Activated CD8-positive, alpha-beta memory T cell treated with anti-CD3 and anti-CD28 coated beads, Interleukin-2, amount 50 U/mL, for 24 hours (primary cell): ENCODE results near the gene DMTF1.
A peak's percentile ranks its signal among the peaks of the same experiment; 100 is the strongest.
"Not testable (repeated sequence)": the region's sequence is repeated elsewhere in the genome, so short reads cannot be mapped to it uniquely, and the experiment has no call there.

ENCODE experiments used
- DNase-seq: peaks from one replicate; pipeline ENCODE4 v3.0.0-alpha.2; 2020; ENCODE audit errors: extremely low read depth

The DMTF1 gene

GRCh38 chr7:87193912-87194311, 41.7 kb downstream of the DMTF1 start:
- DNase-seq, result no peak

- DNase-seq, result no peak
Observed at GRCh38 chr7:87199241-87199640, 47.0 kb downstream of the DMTF1 start.

- no peak for DNase-seq
Observed at GRCh38 chr7:87199700-87200450, 47.6 kb downstream of the DMTF1 start.

- DNase-seq, result no peak
Observed at GRCh38 chr7:87202208-87202607, 50.0 kb downstream of the DMTF1 start.

GRCh38 chr7:87202705-87203104, 50.5 kb downstream of the DMTF1 start:
- no peak for DNase-seq

GRCh38 chr7:87203929-87204328, 51.7 kb downstream of the DMTF1 start:
- not testable (repeated sequence) for DNase-seq

GRCh38 chr7:87204933-87205332, 52.7 kb downstream of the DMTF1 start:
- no peak for DNase-seq

- DNase-seq, result not testable (repeated sequence)
Observed at GRCh38 chr7:87205701-87206100, 53.4 kb downstream of the DMTF1 start.

- DNase-seq, result no peak
Observed at GRCh38 chr7:87206361-87206760, 54.1 kb downstream of the DMTF1 start.

GRCh38 chr7:87209295-87209924, 57.2 kb downstream of the DMTF1 start:
- no peak for DNase-seq

GRCh38 chr7:87210506-87210905, 58.3 kb downstream of the DMTF1 start:
- DNase-seq, result no peak

GRCh38 chr7:87212498-87212897, 60.2 kb downstream of the DMTF1 start:
- no peak for DNase-seq

GRCh38 chr7:87213252-87213651, 61.0 kb downstream of the DMTF1 start:
- DNase-seq, result no peak

GRCh38 chr7:87213811-87214210, 61.6 kb downstream of the DMTF1 start:
- DNase-seq, result no peak

- DNase-seq, result no peak
Observed at GRCh38 chr7:87215046-87215445, 62.8 kb downstream of the DMTF1 start.

- DNase-seq, result no peak
Observed at GRCh38 chr7:87216701-87217508, 64.7 kb downstream of the DMTF1 start.

GRCh38 chr7:87217983-87218653, 65.9 kb downstream of the DMTF1 start:
- DNase-seq, result no peak

GRCh38 chr7:87218796-87219544, 66.7 kb downstream of the DMTF1 start:
- DNase-seq, result no peak

- no peak for DNase-seq
Observed at GRCh38 chr7:87219545-87220025, 67.3 kb downstream of the DMTF1 start, which contains the start of gene TMEM243. Gene TMEM243, minus strand, starts transcription at chr7:87219732. Its CDS starts 229 bp downstream, at chr7:87219503.

GRCh38 chr7:87220026-87220733, 67.9 kb downstream of the DMTF1 start:
- peak; percentile 47 for DNase-seq
